ENCODE results near the gene DACH2.

DNA sequence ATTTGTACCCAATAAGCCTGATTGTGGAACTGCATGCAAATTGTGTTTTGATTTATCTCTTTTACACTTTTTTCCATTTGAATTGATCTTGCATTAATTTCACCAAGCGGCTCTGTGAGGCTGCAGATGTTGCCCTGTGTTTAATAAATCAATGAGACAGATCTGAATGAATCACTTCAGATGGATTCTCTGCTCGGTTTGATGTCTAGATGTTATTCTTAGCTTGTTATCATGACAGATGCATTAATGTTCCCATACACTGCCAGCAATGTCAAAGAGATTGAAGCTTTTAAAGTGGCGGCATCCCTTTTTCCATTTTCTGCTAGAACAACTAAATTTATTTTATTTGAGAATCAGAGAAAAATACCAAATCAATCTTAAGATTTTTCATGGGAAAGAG, 6.3 kb downstream of the DACH2 start:
- TF ChIP-seq, protein P1, sequence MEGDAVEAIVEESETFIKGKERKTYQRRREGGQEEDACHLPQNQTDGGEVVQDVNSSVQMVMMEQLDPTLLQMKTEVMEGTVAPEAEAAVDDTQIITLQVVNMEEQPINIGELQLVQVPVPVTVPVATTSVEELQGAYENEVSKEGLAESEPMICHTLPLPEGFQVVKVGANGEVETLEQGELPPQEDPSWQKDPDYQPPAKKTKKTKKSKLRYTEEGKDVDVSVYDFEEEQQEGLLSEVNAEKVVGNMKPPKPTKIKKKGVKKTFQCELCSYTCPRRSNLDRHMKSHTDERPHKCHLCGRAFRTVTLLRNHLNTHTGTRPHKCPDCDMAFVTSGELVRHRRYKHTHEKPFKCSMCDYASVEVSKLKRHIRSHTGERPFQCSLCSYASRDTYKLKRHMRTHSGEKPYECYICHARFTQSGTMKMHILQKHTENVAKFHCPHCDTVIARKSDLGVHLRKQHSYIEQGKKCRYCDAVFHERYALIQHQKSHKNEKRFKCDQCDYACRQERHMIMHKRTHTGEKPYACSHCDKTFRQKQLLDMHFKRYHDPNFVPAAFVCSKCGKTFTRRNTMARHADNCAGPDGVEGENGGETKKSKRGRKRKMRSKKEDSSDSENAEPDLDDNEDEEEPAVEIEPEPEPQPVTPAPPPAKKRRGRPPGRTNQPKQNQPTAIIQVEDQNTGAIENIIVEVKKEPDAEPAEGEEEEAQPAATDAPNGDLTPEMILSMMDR (IDR thresholded peaks at IDR 0.05 in 2 of 3, conservative IDR thresholded peaks at IDR 0.05 in 1 of 3; ENCODE audit: insufficient read depth in 2 of 3, low read depth in 1 of 3, low read length in 3 of 3), result no peak
- TF ChIP-seq ATF1 (CRISPR knock-in tag; IDR thresholded peaks at IDR 0.05), result no peak
- no peak for TF ChIP-seq ATF1 (tag; IDR thresholded peaks at IDR 0.05)
- no peak for TF ChIP-seq KLF13 (tag; IDR thresholded peaks at IDR 0.05; ENCODE audit: borderline replicate concordance, low read depth)
- TF ChIP-seq RCOR1 (IDR thresholded peaks at IDR 0.05; ENCODE audit: borderline replicate concordance in 1 of 2, low read depth in 2 of 2, low read length in 2 of 2), result no peak
- TF ChIP-seq FOSL1 (tag; conservative IDR thresholded peaks at IDR 0.05), result no peak
- no peak for TF ChIP-seq ZNF384 (IDR thresholded peaks at IDR 0.05; ENCODE audit: low read depth, low read length)
- TF ChIP-seq BHLHE40 (IDR thresholded peaks at IDR 0.05; ENCODE audit: low read length), result no peak
- TF ChIP-seq, protein P2, sequence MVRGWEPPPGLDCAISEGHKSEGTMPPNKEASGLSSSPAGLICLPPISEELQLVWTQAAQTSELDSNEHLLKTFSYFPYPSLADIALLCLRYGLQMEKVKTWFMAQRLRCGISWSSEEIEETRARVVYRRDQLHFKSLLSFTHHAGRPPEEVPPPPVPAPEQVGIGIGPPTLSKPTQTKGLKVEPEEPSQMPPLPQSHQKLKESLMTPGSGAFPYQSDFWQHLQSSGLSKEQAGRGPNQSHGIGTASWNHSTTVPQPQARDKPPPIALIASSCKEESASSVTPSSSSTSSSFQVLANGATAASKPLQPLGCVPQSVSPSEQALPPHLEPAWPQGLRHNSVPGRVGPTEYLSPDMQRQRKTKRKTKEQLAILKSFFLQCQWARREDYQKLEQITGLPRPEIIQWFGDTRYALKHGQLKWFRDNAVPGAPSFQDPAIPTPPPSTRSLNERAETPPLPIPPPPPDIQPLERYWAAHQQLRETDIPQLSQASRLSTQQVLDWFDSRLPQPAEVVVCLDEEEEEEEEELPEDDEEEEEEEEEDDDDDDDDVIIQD (CRISPR knock-in tag; IDR thresholded peaks at IDR 0.05), result no peak
- no peak for TF ChIP-seq POLR2A (conservative IDR thresholded peaks at IDR 0.05)
- TF ChIP-seq FOXM1 (IDR thresholded peaks at IDR 0.05; ENCODE audit: low read depth), result no peak
- TF ChIP-seq FOXM1 (CRISPR knock-in tag; IDR thresholded peaks at IDR 0.05; ENCODE audit: low read depth), result no peak
- TF ChIP-seq, protein P3, sequence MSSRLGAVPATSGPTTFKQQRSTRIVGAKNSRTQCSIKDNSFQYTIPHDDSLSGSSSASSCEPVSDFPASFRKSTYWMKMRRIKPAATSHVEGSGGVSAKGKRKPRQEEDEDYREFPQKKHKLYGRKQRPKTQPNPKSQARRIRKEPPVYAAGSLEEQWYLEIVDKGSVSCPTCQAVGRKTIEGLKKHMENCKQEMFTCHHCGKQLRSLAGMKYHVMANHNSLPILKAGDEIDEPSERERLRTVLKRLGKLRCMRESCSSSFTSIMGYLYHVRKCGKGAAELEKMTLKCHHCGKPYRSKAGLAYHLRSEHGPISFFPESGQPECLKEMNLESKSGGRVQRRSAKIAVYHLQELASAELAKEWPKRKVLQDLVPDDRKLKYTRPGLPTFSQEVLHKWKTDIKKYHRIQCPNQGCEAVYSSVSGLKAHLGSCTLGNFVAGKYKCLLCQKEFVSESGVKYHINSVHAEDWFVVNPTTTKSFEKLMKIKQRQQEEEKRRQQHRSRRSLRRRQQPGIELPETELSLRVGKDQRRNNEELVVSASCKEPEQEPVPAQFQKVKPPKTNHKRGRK (tag; IDR thresholded peaks at IDR 0.05), result no peak

All from K562 (cell line).